Mucosa of rectum (tissue), 2 donors: ENCODE data around the gene SCRT2.
"Not testable (repeated sequence)": the region's sequence is repeated elsewhere in the genome, so short reads cannot be mapped to it uniquely, and the experiment has no call there.

Experiments used
- H3K27ac ChIP-seq, 2 donors: one replicate each; pipeline ENCODE4 v1.7.0; 2013; ENCODE audit warnings: inconsistent platforms in 2 of 2, low read depth in 2 of 2, low read length in 2 of 2
- H3K27me3 ChIP-seq, 2 donors: one replicate each; pipeline ENCODE4 v1.7.0; 2013; ENCODE audit warnings: low read length in 2 of 2; ENCODE audit not compliant: control insufficient read depth in 2 of 2, insufficient read depth in 2 of 2
- H3K36me3 ChIP-seq, 2 donors: one replicate each; pipeline ENCODE4 v1.7.0; 2013; ENCODE audit warnings: low read length in 2 of 2; ENCODE audit not compliant: control insufficient read depth in 2 of 2, insufficient read depth in 2 of 2
- H3K4me1 ChIP-seq, 2 donors: one replicate each; pipeline ENCODE4 v1.7.0; 2013; ENCODE audit warnings: low read length in 2 of 2, mild to moderate bottlenecking in 1 of 2; ENCODE audit not compliant: control insufficient read depth in 2 of 2, insufficient read depth in 2 of 2
- H3K4me3 ChIP-seq, 2 donors: one replicate each; pipeline ENCODE4 v1.7.0; 2013; ENCODE audit warnings: low read length in 2 of 2
- H3K9ac ChIP-seq, 2 donors: one replicate each; pipeline ENCODE4 v1.7.0; 2013; ENCODE audit warnings: low read length in 2 of 2, low read depth in 1 of 2, mild to moderate bottlenecking in 1 of 2
- H3K9me3 ChIP-seq, 2 donors: one replicate each; pipeline ENCODE4 v1.7.0; 2013; ENCODE audit warnings: low read length in 2 of 2; ENCODE audit not compliant: control insufficient read depth in 2 of 2
- donor health status: healthy.
- donor health status: Normal muscosa, but diverticular disease.

Gene SCRT2

GRCh38 chr20:645318-646106 is 30.1 kb downstream of the SCRT2 start:
- peaks cover 0 to 4% of the 10 kb centered on the region in 2 donors for H3K4me1 ChIP-seq
- H3K9ac ChIP-seq: no peak overlapping the region
- peaks cover 3 to 4% of the 10 kb centered on the region in 2 donors for H3K27me3 ChIP-seq
- H3K27ac ChIP-seq: no peak overlapping the region
- H3K36me3 ChIP-seq: peaks cover 16% of the 10 kb centered on the region in 2 donors
- H3K4me3 ChIP-seq: no peak overlapping the region
- H3K9me3 ChIP-seq: no peaks in the 10 kb centered on the region

GRCh38 chr20:644692-645317 is 30.8 kb downstream of the SCRT2 start:
- peaks cover 16% of the 10 kb centered on the region in 2 donors for H3K36me3 ChIP-seq
- peaks cover 0 to 4% of the 10 kb centered on the region in 2 donors for H3K4me1 ChIP-seq
- H3K27me3 ChIP-seq: peaks cover 3 to 4% of the 10 kb centered on the region in 2 donors
- no peak overlapping the region for H3K27ac ChIP-seq
- no peak overlapping the region for H3K4me3 ChIP-seq
- H3K9ac ChIP-seq: no peak overlapping the region
- no peaks in the 10 kb centered on the region for H3K9me3 ChIP-seq

GRCh38 chr20:642398-643174 is 33.0 kb downstream of the SCRT2 start:
- Histone ChIP-seq H3K27ac (no peak overlapping the region), H3K4me1 (peaks cover 0 to 4% of the 10 kb centered on the region in 2 donors), H3K9me3 (no peaks in the 10 kb centered on the region), H3K9ac (no peak overlapping the region), H3K36me3 (peaks cover 3 to 5% of the 10 kb centered on the region in 2 donors), H3K27me3 (peaks cover 3 to 4% of the 10 kb centered on the region in 2 donors), H3K4me3 (peak overlapping the region in 1 of 2 donors; percentile 31)

- not testable (repeated sequence) for H3K4me3 ChIP-seq, H3K27me3 ChIP-seq, H3K27ac ChIP-seq
Observed at GRCh38 chr20:642013-642397, 33.6 kb downstream of the SCRT2 start.

GRCh38 chr20:641516-641875 is 34.1 kb downstream of the SCRT2 start:
- H3K4me3 ChIP-seq: no peak overlapping the region
- H3K27ac ChIP-seq: no peak overlapping the region
- H3K27me3 ChIP-seq: peaks cover 3 to 4% of the 10 kb centered on the region in 2 donors
- no peaks in the 10 kb centered on the region for H3K36me3 ChIP-seq
- no peaks in the 10 kb centered on the region for H3K9me3 ChIP-seq
- no peak overlapping the region for H3K9ac ChIP-seq
- peaks cover 0 to 4% of the 10 kb centered on the region in 2 donors for H3K4me1 ChIP-seq

More at GRCh38 chr20:642013-642397, 33.6 kb downstream of the SCRT2 start:
- not testable (repeated sequence) for H3K36me3 ChIP-seq, H3K4me1 ChIP-seq, H3K9ac ChIP-seq, H3K9me3 ChIP-seq

GRCh38 chr20:640674-641515 is 34.7 kb downstream of the SCRT2 start:
- Histone ChIP-seq H3K36me3 (no peaks in the 10 kb centered on the region), H3K4me3 (no peak overlapping the region), H3K27me3 (peaks cover 3 to 4% of the 10 kb centered on the region in 2 donors), H3K27ac (no peak overlapping the region), H3K9me3 (no peaks in the 10 kb centered on the region), H3K4me1 (peaks cover 0 to 4% of the 10 kb centered on the region in 2 donors), H3K9ac (no peak overlapping the region)

GRCh38 chr20:638579-638978 is 37.0 kb downstream of the SCRT2 start:
- no peaks in the 10 kb centered on the region for H3K9me3 ChIP-seq
- no peak overlapping the region for H3K27ac ChIP-seq
- no peaks in the 10 kb centered on the region for H3K4me1 ChIP-seq
- H3K9ac ChIP-seq: no peak overlapping the region
- no peaks in the 10 kb centered on the region for H3K36me3 ChIP-seq
- H3K4me3 ChIP-seq: no peak overlapping the region
- H3K27me3 ChIP-seq: peaks cover 4 to 9% of the 10 kb centered on the region in 2 donors

- H3K4me3 ChIP-seq: no peak overlapping the region
- H3K36me3 ChIP-seq: no peaks in the 10 kb centered on the region
- no peaks in the 10 kb centered on the region for H3K4me1 ChIP-seq
- H3K27ac ChIP-seq: no peak overlapping the region
- H3K9ac ChIP-seq: no peak overlapping the region
- H3K27me3 ChIP-seq: peaks cover 0 to 6% of the 10 kb centered on the region in 2 donors
- H3K9me3 ChIP-seq: no peaks in the 10 kb centered on the region
Observed at GRCh38 chr20:637559-637958, 38.0 kb downstream of the SCRT2 start.

- H3K36me3 ChIP-seq: no peaks in the 10 kb centered on the region
- H3K27ac ChIP-seq: no peak overlapping the region
- H3K9ac ChIP-seq: no peak overlapping the region
- no peak overlapping the region for H3K4me3 ChIP-seq
- peaks cover 0 to 6% of the 10 kb centered on the region in 2 donors for H3K27me3 ChIP-seq
- H3K4me1 ChIP-seq: no peaks in the 10 kb centered on the region
- H3K9me3 ChIP-seq: no peaks in the 10 kb centered on the region
Observed at GRCh38 chr20:635893-636338, 39.7 kb downstream of the SCRT2 start.
